GM12865 (cell line): Measurements from ENCODE around the gene TDRD9.
"Not testable (repeated sequence)": the region's sequence is repeated elsewhere in the genome, so short reads cannot be mapped to it uniquely, and the experiment has no call there.

Experiments used
- DNase-seq: peaks from one replicate; pipeline ENCODE4 v3.0.0; 2010; ENCODE audit warnings: low read depth
- H3K4me3 ChIP-seq: 2 replicates; pipeline ENCODE4 v1.5.1; 2011; ENCODE audit warnings: mild to moderate bottlenecking, low read depth, low read length, control low read depth
- TF ChIP-seq, protein P1 (sequence below): IDR thresholded peaks from 2 replicates; pipeline ENCODE4 v1.5.1; 2011; ENCODE audit warnings: low read length, control low read depth, low read depth, inconsistent platforms; ENCODE audit not compliant: insufficient read depth; ENCODE audit errors: missing control alignments

Gene TDRD9

DNA sequence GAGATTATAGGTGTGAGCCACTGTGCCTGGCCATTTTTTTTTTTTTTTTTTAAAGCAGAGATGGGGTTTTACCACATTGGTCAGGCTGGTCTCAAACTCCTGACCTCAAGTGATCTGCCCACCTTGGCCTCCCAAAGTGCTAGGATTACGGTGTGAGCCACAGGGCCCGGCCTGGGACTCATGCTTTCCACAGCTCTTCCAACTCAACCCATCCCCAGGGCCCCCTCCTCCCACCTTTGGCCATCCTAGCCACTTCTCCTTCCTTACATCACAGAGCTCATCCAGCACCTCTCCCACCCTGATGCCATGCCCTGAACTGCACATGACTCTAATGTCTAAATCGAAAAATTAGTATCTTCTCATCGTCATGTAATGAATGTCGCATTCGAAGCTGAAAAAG lies 12.6 kb upstream of the TDRD9 start:
- TF ChIP-seq, protein P1, sequence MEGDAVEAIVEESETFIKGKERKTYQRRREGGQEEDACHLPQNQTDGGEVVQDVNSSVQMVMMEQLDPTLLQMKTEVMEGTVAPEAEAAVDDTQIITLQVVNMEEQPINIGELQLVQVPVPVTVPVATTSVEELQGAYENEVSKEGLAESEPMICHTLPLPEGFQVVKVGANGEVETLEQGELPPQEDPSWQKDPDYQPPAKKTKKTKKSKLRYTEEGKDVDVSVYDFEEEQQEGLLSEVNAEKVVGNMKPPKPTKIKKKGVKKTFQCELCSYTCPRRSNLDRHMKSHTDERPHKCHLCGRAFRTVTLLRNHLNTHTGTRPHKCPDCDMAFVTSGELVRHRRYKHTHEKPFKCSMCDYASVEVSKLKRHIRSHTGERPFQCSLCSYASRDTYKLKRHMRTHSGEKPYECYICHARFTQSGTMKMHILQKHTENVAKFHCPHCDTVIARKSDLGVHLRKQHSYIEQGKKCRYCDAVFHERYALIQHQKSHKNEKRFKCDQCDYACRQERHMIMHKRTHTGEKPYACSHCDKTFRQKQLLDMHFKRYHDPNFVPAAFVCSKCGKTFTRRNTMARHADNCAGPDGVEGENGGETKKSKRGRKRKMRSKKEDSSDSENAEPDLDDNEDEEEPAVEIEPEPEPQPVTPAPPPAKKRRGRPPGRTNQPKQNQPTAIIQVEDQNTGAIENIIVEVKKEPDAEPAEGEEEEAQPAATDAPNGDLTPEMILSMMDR, result no peak
- no peak overlapping the region for H3K4me3 ChIP-seq
- no peak for DNase-seq

GRCh38 chr14:103916636-103917262 lies 11.5 kb upstream of the TDRD9 start:
- H3K4me3 ChIP-seq, result no peak overlapping the region
- no peak for DNase-seq
- TF ChIP-seq, protein P1, result no peak

- TF ChIP-seq, protein P1, result peak; percentile 100
- peak; percentile 95 for DNase-seq
- peak overlapping the region; percentile 93 for H3K4me3 ChIP-seq
Observed at GRCh38 chr14:103920981-103921854, 7.0 kb upstream of the TDRD9 start.

DNA sequence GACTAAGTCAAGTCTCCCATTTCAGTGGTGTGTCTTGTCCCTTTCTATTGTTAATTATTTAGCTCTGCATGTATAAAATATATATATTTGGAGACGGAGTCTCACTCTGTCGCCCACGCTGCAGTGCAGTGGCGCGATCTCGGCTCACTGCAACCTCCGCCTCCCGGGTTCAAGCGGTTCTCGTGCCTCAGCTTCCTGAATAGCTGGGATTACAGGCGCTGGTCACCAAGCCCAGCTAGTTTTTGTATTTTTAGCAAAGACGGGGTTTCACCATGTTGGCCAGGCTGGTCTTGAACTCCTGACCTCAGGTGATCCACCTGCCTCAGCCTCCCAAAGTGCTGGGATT lies 6.4 kb upstream of the TDRD9 start:
- DNase-seq, H3K4me3 ChIP-seq: not testable (repeated sequence)

GRCh38 chr14:103923863-103924262 lies 4.4 kb upstream of the TDRD9 start:
- DNase-seq, result no peak
- H3K4me3 ChIP-seq, result no peak overlapping the region
- TF ChIP-seq, protein P1, result no peak

- TF ChIP-seq, protein P1, result no peak
- no peak overlapping the region for H3K4me3 ChIP-seq
- no peak for DNase-seq
Observed at GRCh38 chr14:103925316-103925715, 2.9 kb upstream of the TDRD9 start.

DNA sequence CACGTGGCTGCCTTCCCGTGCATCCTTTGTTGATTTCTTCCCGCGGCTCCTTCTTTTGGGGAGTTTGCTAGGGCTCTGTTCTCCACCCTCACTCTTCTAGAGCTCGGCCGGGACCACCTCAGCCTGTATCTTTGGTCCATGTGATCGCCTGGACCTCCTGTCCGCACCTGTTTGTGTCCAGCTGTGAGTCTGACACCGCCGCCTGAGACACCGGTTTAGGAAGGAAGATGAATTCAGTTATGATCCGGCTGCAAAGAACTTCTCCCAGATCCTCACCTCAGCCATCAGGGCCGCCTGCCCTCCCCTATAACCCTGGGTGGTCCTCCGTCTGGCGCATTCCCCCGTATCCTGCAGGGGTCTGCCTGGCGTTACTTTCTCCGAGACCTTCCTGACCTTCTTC lies 690 bp upstream of the TDRD9 start:
- DNase-seq, result no peak
- H3K4me3 ChIP-seq, result no peak overlapping the region
- TF ChIP-seq, protein P1, result no peak
